ENCODE results near the gene ATXN7L3.

The ATXN7L3 gene

DNA sequence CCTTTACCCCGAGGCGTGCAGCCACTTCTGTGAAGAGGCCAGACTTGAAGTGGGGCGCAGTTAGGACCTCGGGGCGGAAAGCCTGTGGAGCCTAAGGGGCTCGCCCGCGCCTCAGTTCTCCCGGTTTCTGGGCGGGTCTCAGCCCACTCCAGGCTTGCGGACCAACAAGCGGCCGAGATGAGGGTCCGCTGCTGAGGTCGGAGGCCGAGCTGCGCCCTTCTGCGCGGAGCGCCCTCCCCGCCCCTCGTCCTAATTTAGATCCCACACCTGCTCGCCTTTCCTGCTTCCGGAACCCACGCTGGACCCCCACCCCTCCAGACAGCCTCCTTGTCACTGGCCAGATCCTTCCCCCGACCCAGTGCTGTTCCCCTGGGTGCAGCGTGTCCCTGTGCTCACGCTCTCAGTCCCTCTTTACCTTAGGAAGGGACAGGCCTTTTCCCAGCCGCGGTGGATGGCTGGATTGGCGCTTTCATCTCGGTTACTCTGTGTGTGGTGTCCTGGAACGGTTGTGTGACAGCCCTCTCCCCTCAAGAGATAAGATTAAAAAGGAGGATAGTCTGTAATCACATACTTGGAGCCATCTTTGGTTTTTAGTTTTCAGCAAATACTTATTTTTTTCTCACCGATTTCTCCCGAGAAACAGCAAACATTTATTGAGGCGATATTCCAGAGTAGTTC lies 933 bp upstream of the ATXN7L3 start:
- DNase-seq = no peak

DNA sequence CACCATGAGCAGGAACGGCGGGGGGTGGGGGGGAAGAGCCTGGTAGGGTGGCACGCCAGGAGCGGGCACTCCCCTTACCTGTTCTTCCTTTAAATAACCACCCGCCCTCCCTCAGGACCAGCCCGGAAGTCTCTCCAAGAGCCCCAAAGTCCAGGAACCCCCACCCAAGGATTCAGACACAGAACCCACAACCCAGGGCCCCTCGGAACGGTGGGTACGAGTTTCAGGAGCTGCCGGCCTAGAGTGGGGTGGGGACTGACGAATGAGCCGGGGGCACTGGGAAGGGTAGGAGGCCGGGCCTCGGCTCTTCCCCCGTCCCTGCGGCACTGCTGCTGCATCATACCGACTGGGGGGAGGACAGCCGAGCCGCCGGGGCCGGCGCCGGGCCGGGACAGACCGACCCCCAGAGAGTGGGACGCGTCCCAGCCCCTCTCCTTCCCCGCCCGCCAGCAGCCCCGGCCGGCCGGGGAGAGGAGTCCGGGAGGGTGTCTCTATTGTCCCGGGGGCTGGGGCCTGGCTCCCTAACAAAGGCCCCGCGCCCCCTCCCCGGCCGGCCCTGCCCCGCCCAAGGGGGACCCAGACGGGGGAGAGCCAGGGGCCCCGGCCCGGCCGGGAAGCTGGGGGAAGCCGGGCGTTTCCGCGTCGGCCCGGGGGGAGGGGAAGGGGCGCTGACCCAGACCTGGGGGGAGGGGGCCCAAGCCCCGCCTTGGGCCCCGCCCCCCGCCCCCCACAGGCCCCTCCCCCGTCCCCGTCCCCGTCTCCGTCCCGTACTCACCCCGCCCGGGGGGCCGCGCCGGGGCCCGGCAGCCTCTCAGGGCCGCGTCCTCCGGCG lies 747 bp downstream of the ATXN7L3 start:
- peak; percentile 78 for DNase-seq

GRCh38 chr17:44197980-44198720 lies 1.5 kb downstream of the ATXN7L3 start:
- DNase-seq = peak; percentile 46

DNA sequence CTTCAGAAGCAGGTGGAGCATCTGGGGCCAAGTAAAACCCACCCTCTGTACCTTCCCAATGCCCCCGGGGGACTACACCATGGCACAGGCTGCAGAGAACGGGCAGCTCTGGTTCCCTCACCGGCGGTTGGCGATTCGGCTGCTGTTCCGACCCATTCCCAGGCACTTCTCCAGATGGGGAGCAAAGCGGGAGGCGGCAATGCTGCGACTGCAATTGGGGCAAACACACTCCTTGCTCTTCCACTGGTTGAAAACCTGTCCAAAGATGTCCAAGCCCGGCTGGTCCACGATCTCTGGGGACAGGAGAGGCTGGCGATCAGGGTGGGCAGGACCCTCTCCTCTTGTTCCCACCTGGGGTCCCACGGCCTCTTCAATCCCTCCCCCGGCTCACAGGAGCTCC lies 2.6 kb downstream of the ATXN7L3 start:
- DNase-seq = no peak

DNA sequence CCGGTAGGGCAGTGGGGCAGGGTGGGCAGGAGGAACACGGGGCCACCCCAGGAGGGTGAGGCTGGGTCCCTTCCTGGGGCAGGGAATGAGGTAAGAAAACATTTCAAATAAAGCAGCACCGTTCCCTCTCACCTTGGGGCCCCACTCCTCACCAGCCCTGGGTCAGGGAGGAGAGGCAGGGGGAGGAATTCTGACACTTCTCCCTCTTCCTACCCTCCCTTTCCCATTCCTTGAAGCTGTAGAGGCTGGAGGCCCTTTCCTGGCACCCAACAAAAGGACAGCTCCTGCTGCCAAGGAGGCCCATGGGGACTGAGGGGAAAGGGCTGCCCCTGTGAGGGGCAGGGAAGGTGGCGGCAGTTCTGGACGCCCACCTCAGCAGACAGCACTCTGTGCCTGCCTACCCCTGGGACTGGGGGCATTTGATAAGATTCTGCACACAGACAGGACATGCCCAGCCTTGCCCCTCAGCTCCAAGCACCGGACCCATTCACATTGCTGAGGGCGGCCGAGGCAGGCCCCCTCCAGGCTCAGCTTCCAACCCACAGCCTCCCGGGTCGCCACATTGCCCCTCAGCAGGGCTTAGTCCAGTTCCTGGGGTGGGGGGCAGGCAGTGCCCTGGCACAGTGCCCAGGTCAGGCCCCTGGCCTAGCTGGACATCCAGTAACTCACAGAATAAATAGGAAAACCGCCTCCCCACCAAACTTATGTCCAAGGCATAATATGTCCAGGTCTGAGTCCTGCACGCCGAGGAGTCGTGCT lies 6.2 kb downstream of the ATXN7L3 start:
- no peak for DNase-seq

GRCh38 chr17:44192750-44193149 lies 6.9 kb downstream of the ATXN7L3 start:
- no peak for DNase-seq

DNA sequence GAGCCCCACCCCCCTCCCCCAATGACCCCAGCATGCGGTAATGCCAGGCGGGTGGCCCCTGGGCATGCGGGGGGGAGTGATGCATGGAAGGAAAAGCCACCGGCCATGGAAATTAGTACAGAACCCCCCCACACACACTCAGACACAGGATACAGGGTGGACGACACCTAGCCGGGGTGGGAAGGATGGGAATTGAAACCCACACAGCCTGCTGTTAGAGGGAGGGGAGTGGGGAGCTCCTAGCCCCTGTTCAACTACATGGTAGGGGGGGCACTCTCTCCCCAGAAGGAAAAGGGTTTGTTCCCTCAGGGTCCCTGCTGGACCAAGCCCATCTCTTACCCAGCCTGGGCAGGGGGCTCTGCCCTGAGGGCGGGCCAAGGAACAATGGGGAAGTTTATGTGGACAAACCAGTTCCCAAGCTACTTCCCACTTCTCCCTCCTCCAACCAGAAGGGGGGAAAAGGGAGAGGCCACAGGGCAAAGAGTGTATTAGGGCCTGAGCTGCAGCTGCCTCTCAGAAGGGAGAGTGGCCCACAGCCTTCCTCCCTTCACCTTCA lies 7.7 kb downstream of the ATXN7L3 start:
- DNase-seq = no peak

DNA sequence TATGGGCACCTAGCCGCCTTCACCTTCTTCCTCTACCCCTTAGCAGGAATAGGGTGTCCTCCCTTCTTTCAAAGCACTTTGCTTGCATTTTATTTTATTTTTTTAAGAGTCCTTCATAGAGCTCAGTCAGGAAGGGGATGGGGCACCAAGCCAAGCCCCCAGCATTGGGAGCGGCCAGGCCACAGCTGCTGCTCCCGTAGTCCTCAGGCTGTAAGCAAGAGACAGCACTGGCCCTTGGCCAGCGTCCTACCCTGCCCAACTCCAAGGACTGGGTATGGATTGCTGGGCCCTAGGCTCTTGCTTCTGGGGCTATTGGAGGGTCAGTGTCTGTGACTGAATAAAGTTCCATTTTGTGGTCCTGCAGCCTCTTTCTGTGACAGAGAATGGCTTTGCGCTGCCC lies 8.3 kb downstream of the ATXN7L3 start:
- no peak for DNase-seq

- no peak for DNase-seq
Measured at GRCh38 chr17:44190481-44190880, 9.2 kb downstream of the ATXN7L3 start.

DNA sequence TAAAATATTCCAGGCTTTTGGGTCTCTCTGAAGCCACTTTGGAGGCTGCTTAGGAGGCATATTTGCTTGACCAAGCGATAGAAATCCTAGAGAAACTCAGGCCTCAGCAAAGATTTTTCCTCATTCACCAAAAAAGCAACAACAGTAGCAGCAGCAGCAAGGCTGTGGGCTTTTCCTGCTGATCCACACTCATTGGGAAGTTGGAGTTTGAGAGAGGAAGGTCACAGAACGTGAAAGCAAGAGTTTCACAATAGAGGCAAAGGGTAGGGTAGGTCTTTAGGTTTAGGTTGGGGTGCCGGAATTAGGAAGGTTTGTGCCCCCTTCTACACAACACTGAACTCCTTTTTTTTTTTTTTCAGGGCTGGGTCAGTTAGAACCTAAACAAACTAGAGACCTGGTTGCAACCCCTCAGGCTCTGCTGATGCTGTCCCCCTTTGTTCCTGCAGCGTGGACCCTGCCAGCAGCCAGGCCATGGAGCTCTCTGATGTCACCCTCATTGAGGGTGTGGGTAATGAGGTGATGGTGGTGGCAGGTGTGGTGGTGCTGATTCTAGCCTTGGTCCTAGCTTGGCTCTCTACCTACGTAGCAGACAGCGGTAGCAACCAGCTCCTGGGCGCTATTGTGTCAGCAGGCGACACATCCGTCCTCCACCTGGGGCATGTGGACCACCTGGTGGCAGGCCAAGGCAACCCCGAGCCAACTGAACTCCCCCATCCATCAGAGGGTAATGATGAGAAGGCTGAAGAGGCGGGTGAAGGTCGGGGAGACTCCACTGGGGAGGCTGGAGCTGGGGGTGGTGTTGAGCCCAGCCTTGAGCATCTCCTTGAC lies 10.9 kb downstream of the ATXN7L3 start:
- no peak for DNase-seq

DNA sequence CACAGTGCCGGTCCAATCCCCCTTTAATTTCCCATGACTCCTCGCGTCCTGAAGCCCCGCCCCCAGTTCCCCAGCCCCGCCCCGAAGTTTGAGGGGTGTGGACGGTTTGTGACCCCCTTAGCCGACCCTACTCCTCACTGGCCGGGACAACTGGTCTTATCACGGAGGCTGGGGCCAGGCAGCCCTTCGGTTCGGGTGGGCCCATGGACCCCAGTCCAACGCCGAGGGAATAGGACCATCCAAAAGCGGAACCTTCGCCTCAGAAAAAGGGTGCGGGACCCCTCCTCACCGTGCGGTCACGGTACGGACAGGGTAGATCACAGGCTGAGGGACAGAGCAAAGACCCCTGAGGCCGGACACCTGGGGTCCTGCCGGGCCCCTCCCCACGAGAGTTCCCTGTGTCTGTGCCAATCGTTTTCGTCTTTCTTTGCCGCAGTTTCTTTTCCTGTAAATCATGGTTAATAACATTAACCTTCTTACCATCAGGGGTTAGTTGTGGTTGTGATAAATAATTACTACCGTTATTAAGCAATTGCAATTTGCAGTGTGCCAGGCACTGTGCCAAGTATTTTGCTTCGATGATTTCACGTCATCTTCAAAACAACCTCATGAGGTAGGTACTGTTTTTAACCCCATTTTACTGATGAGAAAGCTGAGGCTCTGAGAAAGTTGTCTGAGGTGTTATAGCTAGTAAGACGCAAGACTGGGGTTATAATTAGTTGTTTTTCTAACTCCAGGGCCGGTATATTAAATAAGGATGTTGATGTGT lies 12.4 kb downstream of the ATXN7L3 start:
- peak; percentile 45 for DNase-seq

- peak; percentile 100 for DNase-seq
Measured at GRCh38 chr17:44186307-44187130, 13.2 kb downstream of the ATXN7L3 start, which contains the start of gene TMUB2. Gene TMUB2 (plus strand): TSS chr17:44186972. CDS start chr17:44187709, 737 bp downstream.

DNA sequence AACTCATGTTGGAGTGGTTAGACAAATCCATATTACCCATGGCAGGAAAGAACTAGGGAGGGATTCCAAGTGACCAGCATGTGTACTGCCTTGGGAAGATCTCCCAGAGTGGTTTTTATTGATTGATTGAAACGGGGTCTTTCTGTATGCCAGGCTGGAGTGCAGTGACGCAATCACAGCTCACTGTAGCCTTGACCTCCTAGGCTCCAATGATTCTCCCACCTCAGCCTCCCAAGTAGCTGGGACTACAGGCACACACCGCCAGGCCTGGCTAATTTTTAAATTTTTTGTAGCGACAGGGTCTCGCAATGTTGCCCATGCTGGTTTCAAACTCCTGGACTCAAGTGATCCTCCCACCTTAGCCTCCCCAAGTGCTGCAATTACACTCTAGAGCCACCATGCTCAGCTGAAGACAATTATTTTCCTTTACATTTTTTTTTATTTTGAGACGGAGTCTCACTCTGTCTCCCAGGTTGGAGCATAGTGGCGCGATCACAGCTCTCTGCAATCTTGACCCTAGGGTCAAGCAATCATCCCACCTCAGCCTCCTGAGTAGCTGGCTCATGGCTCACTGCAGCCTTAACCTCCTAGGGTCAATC lies 15.4 kb downstream of the ATXN7L3 start:
- DNase-seq = no peak

DNA sequence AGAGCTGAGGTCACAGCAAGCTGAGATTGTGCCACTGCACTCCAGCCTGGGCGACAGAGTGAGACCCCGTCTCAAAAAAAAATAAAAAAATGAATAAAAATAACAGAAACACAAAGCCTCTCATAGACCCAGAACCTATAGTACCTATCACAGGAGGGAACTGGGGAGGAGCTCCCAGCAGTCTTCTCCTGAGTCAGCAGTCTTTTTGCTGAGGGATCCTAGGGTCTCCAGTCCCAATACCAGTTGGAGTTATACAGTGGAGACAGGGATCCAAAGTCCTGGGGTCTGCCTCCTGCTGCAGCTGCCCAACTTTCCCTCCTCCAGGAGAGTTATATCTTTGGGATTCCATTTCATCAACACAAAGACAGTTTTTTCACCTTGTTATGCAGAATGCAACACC lies 16.7 kb downstream of the ATXN7L3 start:
- DNase-seq = no peak

DNA sequence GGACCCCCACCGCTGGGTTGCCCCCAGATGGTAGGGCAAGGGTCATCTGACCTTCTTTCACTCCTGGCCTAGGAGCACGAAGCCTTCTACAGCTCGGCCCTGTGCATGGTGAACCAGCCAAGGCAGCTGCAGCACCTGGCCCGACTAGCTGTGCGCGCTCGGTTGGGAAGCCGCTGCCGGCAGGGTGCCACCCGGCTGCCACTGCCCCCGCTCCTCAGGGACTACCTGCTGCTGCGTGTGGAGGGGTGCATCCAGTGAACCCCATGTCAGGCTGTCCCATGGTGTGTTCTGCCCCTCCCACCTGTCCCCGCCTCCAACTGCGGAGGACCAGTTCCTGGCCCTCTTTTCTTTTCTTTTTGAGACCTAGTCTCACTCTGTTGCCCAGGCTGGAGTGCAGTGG lies 21.6 kb downstream of the ATXN7L3 start:
- DNase-seq = no peak

DNA sequence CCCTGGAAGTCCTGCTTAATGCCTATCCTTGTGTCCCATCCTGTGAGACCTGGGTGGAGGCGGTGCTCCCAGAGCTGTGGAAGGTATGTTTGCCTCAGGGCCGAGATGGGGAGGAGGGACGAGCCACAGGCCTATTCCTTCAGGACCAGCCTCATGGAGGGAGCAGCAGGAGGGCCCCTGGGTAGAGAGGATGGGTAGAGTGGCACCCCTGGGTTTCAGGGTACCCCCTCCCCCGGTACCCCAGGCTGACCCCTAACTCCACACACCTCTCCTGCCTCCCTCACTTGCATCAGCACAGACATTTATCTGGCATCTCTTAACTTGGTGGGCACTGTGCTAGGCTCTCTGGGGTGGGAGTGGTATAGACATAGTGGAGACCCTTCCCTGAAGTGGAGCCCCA lies 22.0 kb downstream of the ATXN7L3 start:
- no peak for DNase-seq

DNA sequence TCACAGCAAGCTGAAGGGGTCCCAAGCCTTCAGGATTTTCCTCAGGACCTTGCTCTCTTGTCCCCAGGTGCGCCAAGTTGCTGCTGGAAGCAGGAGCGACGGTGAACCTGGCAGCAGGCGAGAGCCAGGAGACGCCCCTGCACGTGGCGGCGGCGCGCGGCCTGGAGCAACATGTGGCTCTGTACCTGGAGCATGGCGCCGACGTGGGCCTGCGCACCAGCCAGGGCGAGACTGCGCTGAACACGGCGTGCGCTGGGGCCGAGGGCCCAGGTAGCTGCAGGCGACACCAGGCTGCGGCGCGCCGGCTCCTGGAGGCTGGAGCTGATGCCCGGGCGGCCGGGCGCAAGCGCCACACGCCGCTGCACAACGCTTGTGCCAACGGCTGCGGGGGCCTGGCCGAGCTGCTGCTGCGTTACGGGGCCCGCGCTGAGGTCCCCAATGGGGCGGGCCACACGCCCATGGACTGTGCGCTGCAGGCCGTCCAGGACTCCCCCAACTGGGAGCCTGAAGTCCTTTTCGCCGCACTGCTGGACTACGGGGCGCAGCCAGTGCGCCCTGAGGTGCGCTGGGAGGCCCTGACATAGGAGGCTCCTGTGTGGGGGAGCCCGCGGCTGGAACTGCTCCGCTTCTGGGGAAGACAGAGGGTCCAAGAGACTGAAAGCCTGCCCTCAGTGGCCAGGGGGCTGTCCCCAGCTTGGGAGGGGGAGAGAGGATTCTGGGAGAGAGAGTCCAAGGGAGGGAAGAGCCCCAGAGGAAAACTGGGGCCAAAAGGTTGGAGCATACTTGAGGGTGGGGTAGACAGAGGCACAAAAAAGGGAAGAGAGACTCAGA lies 22.8 kb downstream of the ATXN7L3 start:
- no peak for DNase-seq

DNA sequence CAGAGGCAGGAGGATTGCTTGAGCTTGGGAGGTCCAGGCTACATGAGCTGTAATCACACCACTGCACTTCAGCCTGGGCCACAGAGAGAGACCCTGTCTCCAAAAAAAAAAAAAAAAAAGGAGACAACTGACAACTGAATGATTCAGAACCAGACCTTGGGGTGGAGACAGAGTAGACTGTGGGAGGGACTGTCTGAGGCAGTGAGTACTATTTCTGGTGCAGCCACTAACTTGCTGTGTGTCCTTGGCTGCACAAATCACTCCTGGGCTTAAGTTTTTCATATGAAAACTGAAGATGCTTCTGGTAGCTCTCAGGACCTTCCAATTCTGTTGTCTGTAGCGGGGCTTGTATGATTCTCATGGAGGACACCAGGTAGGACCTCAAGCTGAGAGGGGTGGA lies 23.4 kb downstream of the ATXN7L3 start:
- DNase-seq = no peak

GRCh38 chr17:44174427-44174826 lies 25.3 kb downstream of the ATXN7L3 start:
- no peak for DNase-seq

Measured in eye (tissue), 1 donor.